Astrocyte of the cerebellum (primary cell): ENCODE results near the gene CTBP1.

Experiments used
- DNase-seq: peaks from one replicate; pipeline ENCODE4 v3.0.0-alpha.2; 2011; ENCODE audit warnings: low read depth
- H3K4me3 ChIP-seq: 2 replicates; pipeline ENCODE4 v1.5.1; 2011; ENCODE audit warnings: mild to moderate bottlenecking, low read depth, low read length, moderate library complexity
- in situ Hi-C: cut with HindIII; loops from 2 replicates; pipeline ENCODE4 v1.10.0; 2017; ENCODE audit warnings: low sequenced_read_pairs
- TF ChIP-seq, protein P1 (sequence below): IDR thresholded peaks from 2 replicates; pipeline ENCODE4 v1.5.1; 2012; ENCODE audit warnings: low read length, low read depth, moderate library complexity, mild to moderate bottlenecking; ENCODE audit errors: missing control alignments

CTBP1 gene

GRCh38 chr4:1260418-1261106 lies 11.6 kb upstream of the CTBP1 start:
- H3K4me3 ChIP-seq: no peak overlapping the region
- in situ Hi-C loops: no loop called here
- TF ChIP-seq, protein P1, sequence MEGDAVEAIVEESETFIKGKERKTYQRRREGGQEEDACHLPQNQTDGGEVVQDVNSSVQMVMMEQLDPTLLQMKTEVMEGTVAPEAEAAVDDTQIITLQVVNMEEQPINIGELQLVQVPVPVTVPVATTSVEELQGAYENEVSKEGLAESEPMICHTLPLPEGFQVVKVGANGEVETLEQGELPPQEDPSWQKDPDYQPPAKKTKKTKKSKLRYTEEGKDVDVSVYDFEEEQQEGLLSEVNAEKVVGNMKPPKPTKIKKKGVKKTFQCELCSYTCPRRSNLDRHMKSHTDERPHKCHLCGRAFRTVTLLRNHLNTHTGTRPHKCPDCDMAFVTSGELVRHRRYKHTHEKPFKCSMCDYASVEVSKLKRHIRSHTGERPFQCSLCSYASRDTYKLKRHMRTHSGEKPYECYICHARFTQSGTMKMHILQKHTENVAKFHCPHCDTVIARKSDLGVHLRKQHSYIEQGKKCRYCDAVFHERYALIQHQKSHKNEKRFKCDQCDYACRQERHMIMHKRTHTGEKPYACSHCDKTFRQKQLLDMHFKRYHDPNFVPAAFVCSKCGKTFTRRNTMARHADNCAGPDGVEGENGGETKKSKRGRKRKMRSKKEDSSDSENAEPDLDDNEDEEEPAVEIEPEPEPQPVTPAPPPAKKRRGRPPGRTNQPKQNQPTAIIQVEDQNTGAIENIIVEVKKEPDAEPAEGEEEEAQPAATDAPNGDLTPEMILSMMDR: no peak
- no peak for DNase-seq

- in situ Hi-C loops: no loop called here
- no peak overlapping the region for H3K4me3 ChIP-seq
Measured at GRCh38 chr4:1259966-1260365, 11.0 kb upstream of the CTBP1 start.

DNA sequence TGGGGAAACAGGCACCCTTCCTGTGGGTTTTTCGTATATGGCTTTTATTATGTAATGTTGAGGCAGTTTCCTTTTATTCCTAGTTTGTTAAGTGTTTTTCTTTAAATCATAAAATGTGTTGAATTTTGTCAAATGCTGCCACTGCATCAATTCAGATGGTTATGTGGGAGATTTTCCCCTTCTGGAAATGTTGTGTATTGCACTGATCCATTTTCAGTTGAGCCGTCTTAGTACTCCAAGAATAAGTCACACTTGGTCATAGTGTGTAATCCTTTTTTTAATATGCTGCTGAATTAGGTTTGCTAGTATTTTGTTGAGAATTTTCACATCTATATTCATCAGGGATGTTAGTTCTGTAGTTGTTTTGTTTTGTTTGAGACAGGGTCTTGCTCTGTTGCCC lies 9.5 kb upstream of the CTBP1 start:
- TF ChIP-seq, protein P1: no peak
- H3K4me3 ChIP-seq: no peak overlapping the region
- in situ Hi-C loops: no loop called here
- no peak for DNase-seq

More at GRCh38 chr4:1259966-1260365, 11.0 kb upstream of the CTBP1 start:
- TF ChIP-seq, protein P1: no peak
- DNase-seq: no peak

DNA sequence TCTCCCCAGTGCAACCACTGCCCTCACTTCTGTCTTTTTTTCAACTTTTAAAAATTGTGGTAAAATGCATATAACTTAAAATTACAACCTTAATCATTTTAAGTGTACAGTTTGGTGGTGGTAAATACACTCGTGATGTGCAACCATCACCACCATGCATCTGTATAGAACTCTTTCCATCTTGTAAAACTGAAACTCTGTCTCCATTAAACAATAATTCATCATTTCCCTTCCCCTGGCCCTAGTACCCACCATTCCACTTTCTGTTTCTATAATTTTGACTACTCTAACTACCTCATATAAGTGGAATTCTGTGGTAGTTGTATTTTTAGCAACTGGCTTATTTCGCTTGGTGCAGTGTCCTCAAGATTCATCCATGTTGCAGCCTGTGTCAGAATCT lies 6.8 kb upstream of the CTBP1 start:
- in situ Hi-C loops: no loop called here
- DNase-seq: no peak
- TF ChIP-seq, protein P1: no peak
- H3K4me3 ChIP-seq: no peak overlapping the region

DNA sequence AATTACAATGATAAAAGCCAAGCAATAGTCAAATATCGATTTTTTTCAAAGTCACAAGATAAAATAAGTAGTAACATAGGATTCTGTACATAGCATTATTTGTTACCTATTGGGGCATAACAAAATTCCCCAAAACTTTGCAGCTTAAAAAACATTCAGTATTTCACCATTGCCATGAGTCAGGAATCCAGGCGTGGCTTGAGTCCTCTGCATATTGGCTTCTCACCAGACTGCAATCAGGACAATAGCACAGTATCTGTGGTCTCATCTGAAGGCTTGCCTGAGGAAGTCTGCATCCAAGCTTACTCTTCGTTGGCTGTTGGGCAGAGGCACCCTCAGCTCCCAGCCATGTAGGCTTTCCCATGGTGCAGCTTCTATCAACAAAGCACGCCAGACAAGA lies 6.2 kb upstream of the CTBP1 start:
- H3K4me3 ChIP-seq: no peak overlapping the region
- TF ChIP-seq, protein P1: no peak
- in situ Hi-C loops: no loop called here
- DNase-seq: no peak

DNA sequence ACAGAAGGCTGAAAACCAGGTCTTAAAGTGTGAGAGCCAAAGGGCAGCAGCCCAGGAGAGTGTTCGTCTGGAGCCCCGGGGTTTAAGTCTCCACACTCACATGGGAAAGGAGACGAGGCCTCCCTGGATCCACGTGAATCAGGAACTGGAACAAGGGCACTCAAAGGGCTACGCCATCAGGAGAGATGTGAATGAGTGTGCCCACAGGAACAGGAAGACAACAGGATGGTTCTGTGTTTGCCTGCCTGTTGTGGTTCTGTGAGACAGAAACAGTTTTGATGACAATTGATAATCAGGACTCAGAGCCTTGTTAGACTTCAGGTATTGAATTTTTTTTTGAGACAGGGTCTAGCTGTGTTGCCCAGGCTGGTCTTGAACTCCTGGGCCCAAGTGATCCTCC lies 4.9 kb upstream of the CTBP1 start:
- TF ChIP-seq, protein P1: no peak
- in situ Hi-C loops: no loop called here

More for the DNA sequence above, 4.9 kb upstream of the CTBP1 start:
- no peak for DNase-seq
- no peak overlapping the region for H3K4me3 ChIP-seq
